ENCODE measurements around the gene PDCD4.
"Not testable (repeated sequence)": the region's sequence is repeated elsewhere in the genome, so short reads cannot be mapped to it uniquely, and the experiment has no call there.

Gene PDCD4

GRCh38 chr10:110861476-110861875 is 10.3 kb upstream of the PDCD4 start:
- no peak for DNase-seq (ENCODE audit: low read depth)

- no peak for DNase-seq (ENCODE audit: low read depth)
These were observed 9.6 kb upstream of the PDCD4 start for GRCh38 chr10:110861930-110862649.

GRCh38 chr10:110862961-110863360 is 8.8 kb upstream of the PDCD4 start:
- no peak for DNase-seq (ENCODE audit: low read depth)

- no peak for DNase-seq (ENCODE audit: low read depth)
These were observed 8.4 kb upstream of the PDCD4 start for GRCh38 chr10:110863361-110863760.

- DNase-seq (ENCODE audit: low read depth) = no peak
These were observed 7.8 kb upstream of the PDCD4 start for GRCh38 chr10:110863956-110864355.

GRCh38 chr10:110864662-110865140 is 7.0 kb upstream of the PDCD4 start:
- DNase-seq (ENCODE audit: low read depth) = peak; percentile 38

- no peak for DNase-seq (ENCODE audit: low read depth)
These were observed 6.4 kb upstream of the PDCD4 start for GRCh38 chr10:110865186-110865808.

- DNase-seq (ENCODE audit: low read depth) = no peak
These were observed 5.8 kb upstream of the PDCD4 start for GRCh38 chr10:110865809-110866482.

- not testable (repeated sequence) for DNase-seq (ENCODE audit: low read depth)
These were observed 4.5 kb upstream of the PDCD4 start for GRCh38 chr10:110867011-110867806.

GRCh38 chr10:110867807-110868465 is 3.8 kb upstream of the PDCD4 start:
- DNase-seq (ENCODE audit: low read depth) = no peak

GRCh38 chr10:110868981-110869380 is 2.7 kb upstream of the PDCD4 start:
- peak; percentile 33 for DNase-seq (ENCODE audit: low read depth)

- DNase-seq (ENCODE audit: low read depth) = no peak
These were observed 868 bp upstream of the PDCD4 start for GRCh38 chr10:110870823-110871297.

- DNase-seq (ENCODE audit: low read depth) = peak; percentile 71
These were observed 636 bp downstream of the PDCD4 start for GRCh38 chr10:110872145-110872983.

- no peak for DNase-seq (ENCODE audit: low read depth)
These were observed 1.5 kb downstream of the PDCD4 start for GRCh38 chr10:110872984-110873923.

GRCh38 chr10:110873951-110874350 is 2.2 kb downstream of the PDCD4 start:
- no peak for DNase-seq (ENCODE audit: low read depth)

- DNase-seq (ENCODE audit: low read depth) = no peak
These were observed 4.3 kb downstream of the PDCD4 start for GRCh38 chr10:110876000-110876399.

GRCh38 chr10:110876788-110877187 is 5.1 kb downstream of the PDCD4 start:
- DNase-seq (ENCODE audit: low read depth) = no peak

- no peak for DNase-seq (ENCODE audit: low read depth)
These were observed 8.3 kb downstream of the PDCD4 start for GRCh38 chr10:110880012-110880411.

GRCh38 chr10:110881247-110881646 is 9.5 kb downstream of the PDCD4 start:
- DNase-seq (ENCODE audit: low read depth) = no peak
